A673 (cell line): ENCODE results near the gene SORCS1. TPM values are rescaled to one million over a fixed set of nuclear protein-coding genes. Genes with fewer than 3 reads are reported as not detected.

Experiments used
- BruUV-seq: library from RNA; stranded (reverse); fragments of 400-500 nt; replicated peaks from 2 replicates; lab custom pipeline; 2021; lab: Mats Ljungman, UMichigan
- CTCF ChIA-PET: fragments of 300-600 bp; sonication (Branson Sonifier 250); formaldehyde crosslinking; loops from one replicate; lab custom pipeline; 2022; ENCODE audit warnings: antibody characterized with exemption; lab: Charles Lee
- POLR2A ChIA-PET: fragments of 300-600 bp; sonication (Branson Sonifier 250); formaldehyde crosslinking; loops from one replicate; lab custom pipeline; 2022; ENCODE audit warnings: antibody characterized with exemption; ENCODE audit not compliant: low non-redundant PET; lab: Charles Lee
- DNase-seq: peaks from one replicate; pipeline ENCODE4 v3.0.0-alpha.2; 2015; ENCODE audit warnings: low spot score
- H3K27ac ChIP-seq: fragments of 200-600 bp; sonication (generic); 2 replicates; pipeline ENCODE4 v1.5.1; 2016; ENCODE audit warnings: mixed run types, low read depth, mild to moderate bottlenecking, mixed read lengths, antibody characterized with exemption, low read length; ENCODE audit not compliant: poor library complexity, severe bottlenecking
- H3K27me3 ChIP-seq: fragments of 200-600 bp; sonication (generic); replicated peaks from 2 replicates; pipeline ENCODE4 v1.6.1; 2017; ENCODE audit warnings: mixed run types, low read depth, mild to moderate bottlenecking, mixed read lengths, antibody characterized with exemption, low read length; ENCODE audit not compliant: insufficient read depth, poor library complexity
- H3K36me3 ChIP-seq: fragments of 200-600 bp; sonication (generic); 2 replicates; pipeline ENCODE4 v1.6.1; 2016; ENCODE audit warnings: mixed run types, mild to moderate bottlenecking, mixed read lengths, antibody characterized with exemption, low read length; ENCODE audit not compliant: insufficient read depth, poor library complexity, severe bottlenecking
- H3K4me1 ChIP-seq: fragments of 200-600 bp; sonication (generic); 2 replicates; pipeline ENCODE4 v1.6.1; 2017; ENCODE audit warnings: mixed run types, mild to moderate bottlenecking, mixed read lengths, antibody characterized with exemption, low read length; ENCODE audit not compliant: insufficient read depth, poor library complexity, severe bottlenecking
- H3K4me3 ChIP-seq: fragments of 200-600 bp; sonication (generic); 2 replicates; pipeline ENCODE4 v1.5.1; 2016; ENCODE audit warnings: low read depth, mixed run types, mild to moderate bottlenecking, mixed read lengths, low read length; ENCODE audit not compliant: poor library complexity, severe bottlenecking
- H3K9me3 ChIP-seq: fragments of 200-600 bp; sonication (generic); 2 replicates; pipeline ENCODE4 v1.6.1; 2016; ENCODE audit warnings: mixed run types, low read depth, mild to moderate bottlenecking, mixed read lengths, antibody characterized with exemption, low read length; ENCODE audit not compliant: poor library complexity, severe bottlenecking
- CTCF ChIP-seq: fragments of 300-800, 200-600 bp; sonication (generic); conservative IDR thresholded peaks from 2 replicates; pipeline ENCODE4 v1.5.1; 2017; ENCODE audit warnings: low read depth, mild to moderate bottlenecking, antibody characterized with exemption, low read length, moderate library complexity, mixed read lengths
- EZH2 ChIP-seq: fragments of 200-600 bp; sonication (generic); IDR thresholded peaks from 2 replicates; pipeline ENCODE4 v1.6.1; 2017; ENCODE audit warnings: borderline replicate concordance, low read depth, mild to moderate bottlenecking, mixed read lengths, antibody characterized with exemption, low read length; ENCODE audit not compliant: poor library complexity, severe bottlenecking
- intact Hi-C: fragments of 100-400 bp; cut with micrococcal nuclease; formaldehyde crosslinking; loops from one replicate; pipeline ENCODE4 v1.10.0; 2022; ENCODE audit not compliant: unreplicated experiment
- total RNA-seq: library from RNA; stranded (reverse); gene quantifications from 2 replicates; pipeline ENCODE4 v1.2.3, GENCODE V29; 2021

SORCS1 gene
- total RNA-seq, 1 experiment from 2014 or later = 0.34 TPM

- H3K27me3 ChIP-seq = no peaks in the 10 kb centered on the region
- H3K27ac ChIP-seq = no peak overlapping the region
- peaks cover 13% of the 10 kb centered on the region for H3K4me1 ChIP-seq
- no peak for DNase-seq
- BruUV-seq = no TSS peak
- TF ChIP-seq CTCF (no peak), EZH2 (no peak)
- intact Hi-C loops = no loop called here
- ChIA-PET CTCF (no interaction called here), POLR2A (no interaction called here)
- H3K9me3 ChIP-seq = no peaks in the 10 kb centered on the region
- no peak overlapping the region for H3K4me3 ChIP-seq
- H3K36me3 ChIP-seq = no peaks in the 10 kb centered on the region
These were observed 266.1 kb downstream of the SORCS1 start for GRCh38 chr10:106898446-106898845.

- no TSS peak for BruUV-seq
- Histone ChIP-seq H3K27ac (no peak overlapping the region), H3K36me3 (no peaks in the 10 kb centered on the region), H3K27me3 (no peaks in the 10 kb centered on the region), H3K4me1 (peaks cover 13% of the 10 kb centered on the region), H3K4me3 (no peak overlapping the region), H3K9me3 (no peaks in the 10 kb centered on the region)
- no peak for TF ChIP-seq CTCF
- no peak for TF ChIP-seq EZH2
- intact Hi-C loops = no loop called here
- no peak for DNase-seq
- POLR2A ChIA-PET = no interaction called here
- CTCF ChIA-PET = no interaction called here
These were observed 266.8 kb downstream of the SORCS1 start for GRCh38 chr10:106897719-106898118.

- Histone ChIP-seq H3K27ac (no peak overlapping the region), H3K4me3 (no peak overlapping the region), H3K27me3 (no peaks in the 10 kb centered on the region), H3K36me3 (no peaks in the 10 kb centered on the region), H3K4me1 (peaks cover 8% of the 10 kb centered on the region), H3K9me3 (no peaks in the 10 kb centered on the region)
- no peak for DNase-seq
- no TSS peak for BruUV-seq
- intact Hi-C loops = no loop called here
- no peak for TF ChIP-seq EZH2
- no peak for TF ChIP-seq CTCF
- CTCF ChIA-PET = no interaction called here
- POLR2A ChIA-PET = no interaction called here
These were observed 269.8 kb downstream of the SORCS1 start for GRCh38 chr10:106894692-106895091.
